ENCODE results near the gene TSPAN3. TPM values are rescaled to one million over a fixed set of nuclear protein-coding genes. Genes with fewer than 3 reads are reported as not detected.

TSPAN3 gene
- total RNA-seq, 2 donors from 2014 or later: 215 to 256 TPM

- Histone ChIP-seq H3K27me3 (replicated peaks; ENCODE audit: insufficient read depth) (no peaks in the 10 kb centered on the region), H3K27ac (no peak overlapping the region)
- no peak for DNase-seq (ENCODE audit: low spot score)
Observed at GRCh38 chr15:77004189-77004588, 66.7 kb downstream of the TSPAN3 start.

DNA sequence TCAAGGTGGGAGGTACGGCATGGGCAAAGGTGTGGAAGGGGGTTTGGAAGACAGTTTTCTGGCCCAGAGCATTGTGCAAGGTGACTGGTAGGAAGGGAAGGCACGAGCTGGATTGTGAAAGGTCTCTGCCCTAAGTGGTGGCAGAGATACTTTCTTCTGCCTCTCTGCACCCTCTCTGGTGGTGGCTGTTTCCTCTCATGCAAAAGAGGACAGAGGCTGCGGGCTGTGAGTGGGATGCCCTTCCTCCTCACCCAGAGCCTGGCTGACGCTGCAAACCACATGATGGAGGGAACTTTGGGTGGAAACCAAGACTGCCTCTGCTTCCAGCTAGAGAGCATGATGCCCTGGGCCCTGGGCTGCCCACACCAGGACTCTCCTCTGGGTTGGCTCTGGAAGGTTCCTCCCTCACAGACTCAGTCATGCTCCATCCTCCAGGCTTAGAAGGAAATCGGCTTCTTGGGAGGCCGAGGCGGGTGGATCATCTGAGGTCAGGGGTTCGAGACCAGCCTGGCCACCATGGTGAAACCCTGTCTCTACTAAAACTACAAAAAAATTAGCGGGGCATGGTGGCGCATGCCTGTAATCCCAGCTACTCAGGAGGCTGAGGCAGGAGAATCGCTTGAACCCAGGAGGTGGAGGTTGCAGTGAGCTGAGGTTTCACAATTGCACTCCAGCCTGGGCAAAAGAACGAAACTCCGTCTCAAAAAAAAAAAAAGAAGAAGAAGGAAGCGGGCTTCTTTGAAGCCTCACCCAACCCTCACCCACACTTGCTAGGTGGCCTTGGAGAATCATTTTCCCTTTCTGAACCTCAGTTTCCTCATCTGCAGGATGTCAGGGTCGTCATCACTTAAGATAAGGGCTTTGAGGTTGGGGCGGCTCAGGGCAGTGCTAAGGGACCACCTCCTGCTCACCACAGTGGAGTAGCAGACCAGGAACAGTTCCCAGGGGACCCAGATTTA is 67.7 kb downstream of the TSPAN3 start:
- H3K27me3 ChIP-seq (replicated peaks; ENCODE audit: insufficient read depth): no peaks in the 10 kb centered on the region
- TF ChIP-seq CTCF (IDR thresholded peaks at IDR 0.05): no peak
- no peaks in the 10 kb centered on the region for H3K9me3 ChIP-seq
- H3K4me3 ChIP-seq: no peak overlapping the region
- H3K27ac ChIP-seq: peak overlapping the region in 1 of 2 donors; percentile 7
- H3K4me1 ChIP-seq (ENCODE audit: control insufficient read depth in 1 of 2, low read depth in 2 of 2): peaks cover 6 to 15% of the 10 kb centered on the region in 2 donors
- no peak for DNase-seq (ENCODE audit: low spot score)
- H3K36me3 ChIP-seq: no peaks in the 10 kb centered on the region
- no peak for ATAC-seq (ENCODE audit: insufficient number of reproducible peaks, low FRiP score, low read depth)

More at GRCh38 chr15:77004189-77004588, 66.7 kb downstream of the TSPAN3 start:
- Histone ChIP-seq H3K4me3 (no peak overlapping the region), H3K9me3 (no peaks in the 10 kb centered on the region), H3K36me3 (no peaks in the 10 kb centered on the region), H3K4me1 (ENCODE audit: control insufficient read depth in 1 of 2, low read depth in 2 of 2) (peaks cover 6 to 14% of the 10 kb centered on the region in 2 donors)
- TF ChIP-seq CTCF (IDR thresholded peaks at IDR 0.05): no peak
- no peak for ATAC-seq (ENCODE audit: insufficient number of reproducible peaks, low FRiP score, low read depth)

- DNase-seq (ENCODE audit: low spot score): no peak
- H3K27ac ChIP-seq: no peak overlapping the region
- no peaks in the 10 kb centered on the region for H3K36me3 ChIP-seq
- no peaks in the 10 kb centered on the region for H3K27me3 ChIP-seq (replicated peaks; ENCODE audit: insufficient read depth)
- H3K9me3 ChIP-seq: no peaks in the 10 kb centered on the region
- H3K4me3 ChIP-seq: no peak overlapping the region
- no peak for TF ChIP-seq CTCF (IDR thresholded peaks at IDR 0.05)
- peaks cover 6 to 23% of the 10 kb centered on the region in 2 donors for H3K4me1 ChIP-seq (ENCODE audit: control insufficient read depth in 1 of 2, low read depth in 2 of 2)
- ATAC-seq (ENCODE audit: insufficient number of reproducible peaks, low FRiP score, low read depth): no peak
Observed at GRCh38 chr15:77002436-77002835, 68.5 kb downstream of the TSPAN3 start.

DNA sequence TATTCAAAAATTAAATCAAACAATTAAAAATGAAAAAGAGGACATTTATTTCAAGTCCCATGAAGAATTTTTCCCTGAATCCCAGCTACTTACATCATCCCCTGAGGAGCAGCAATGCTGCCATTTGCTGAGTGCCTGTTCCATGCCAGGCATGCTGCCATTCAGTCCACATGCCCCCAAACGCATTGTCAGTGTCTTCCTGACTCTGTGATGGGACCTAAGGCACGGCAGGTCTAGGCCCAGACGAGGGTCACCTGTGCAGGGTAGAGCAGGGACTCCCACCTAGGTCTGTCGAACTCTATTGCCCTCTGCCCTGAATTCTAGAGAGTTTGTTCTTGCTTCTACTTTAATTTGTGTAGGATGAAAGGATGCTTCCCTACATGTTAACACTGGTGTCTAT is 68.9 kb downstream of the TSPAN3 start:
- DNase-seq (ENCODE audit: low spot score) (no peak), ATAC-seq (ENCODE audit: insufficient number of reproducible peaks, low FRiP score, low read depth) (no peak)
- Histone ChIP-seq H3K36me3 (no peaks in the 10 kb centered on the region), H3K27me3 (replicated peaks; ENCODE audit: insufficient read depth) (no peaks in the 10 kb centered on the region), H3K4me3 (no peak overlapping the region), H3K9me3 (no peaks in the 10 kb centered on the region), H3K4me1 (ENCODE audit: control insufficient read depth in 1 of 2, low read depth in 2 of 2) (peaks cover 8 to 27% of the 10 kb centered on the region in 2 donors), H3K27ac (no peak overlapping the region)
- TF ChIP-seq CTCF (IDR thresholded peaks at IDR 0.05): no peak

DNA sequence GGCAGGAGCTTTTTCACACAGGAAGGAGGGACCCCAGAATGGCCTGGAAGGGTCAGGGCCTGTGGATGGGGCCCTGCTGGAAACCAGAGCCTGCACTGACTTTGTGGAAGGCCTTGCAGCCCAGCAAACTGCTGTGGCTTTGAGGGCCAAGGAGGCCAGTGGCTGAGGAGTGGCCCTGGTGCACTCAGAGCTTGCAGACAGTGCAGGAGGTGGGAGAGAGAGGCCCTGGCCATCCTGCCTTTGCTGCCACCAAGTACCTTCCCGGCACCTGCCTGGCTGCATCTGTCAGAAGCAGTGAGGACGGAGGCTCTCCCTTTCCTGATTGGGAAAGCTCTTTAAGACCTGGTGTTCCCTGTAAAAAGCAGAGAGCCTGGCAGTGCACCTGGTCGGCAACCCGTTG is 69.6 kb downstream of the TSPAN3 start:
- Histone ChIP-seq H3K4me1 (ENCODE audit: control insufficient read depth in 1 of 2, low read depth in 2 of 2) (peaks cover 14 to 33% of the 10 kb centered on the region in 2 donors), H3K9me3 (no peaks in the 10 kb centered on the region), H3K27me3 (replicated peaks; ENCODE audit: insufficient read depth) (no peaks in the 10 kb centered on the region), H3K4me3 (no peak overlapping the region), H3K36me3 (no peaks in the 10 kb centered on the region), H3K27ac (no peak overlapping the region)
- ATAC-seq (ENCODE audit: insufficient number of reproducible peaks, low FRiP score, low read depth) (no peak), DNase-seq (ENCODE audit: low spot score) (no peak)
- no peak for TF ChIP-seq CTCF (IDR thresholded peaks at IDR 0.05)

Data from thoracic aorta (tissue), 2 donors.